Fibroblast of lung (primary cell): Measurements from ENCODE around the gene INTS6L. TPM values are rescaled to one million over a fixed set of nuclear protein-coding genes. Genes with fewer than 3 reads are reported as not detected.

ENCODE experiments used
- DNase-seq, 2 donors: peaks; one replicate each; pipeline versions ENCODE4 v3.0.0 to v3.0.0-alpha.2; 2010; ENCODE audit warnings: low read depth in 2 of 2
- H2AFZ ChIP-seq: 2 replicates; pipeline ENCODE4 v1.5.1; 2012; ENCODE audit warnings: low read length, control low read depth, inconsistent platforms
- H3K27ac ChIP-seq: 2 replicates; pipeline ENCODE4 v1.5.1; 2011; ENCODE audit warnings: low read length, control low read depth; ENCODE audit not compliant: insufficient read depth
- H3K27me3 ChIP-seq: 2 replicates; pipeline ENCODE4 v1.5.1; 2011; ENCODE audit warnings: mild to moderate bottlenecking, low read length; ENCODE audit not compliant: control insufficient read depth, insufficient read depth
- H3K36me3 ChIP-seq: 2 replicates; pipeline ENCODE4 v1.5.1; 2011; ENCODE audit warnings: low read length; ENCODE audit not compliant: control insufficient read depth, insufficient read depth
- H3K4me1 ChIP-seq: 2 replicates; pipeline ENCODE4 v1.5.1; 2011; ENCODE audit warnings: low read length; ENCODE audit not compliant: control insufficient read depth, insufficient read depth; ENCODE audit errors: extremely low read depth
- H3K4me2 ChIP-seq: 2 replicates; pipeline ENCODE4 v1.5.1; 2011; ENCODE audit warnings: low read length, control low read depth; ENCODE audit not compliant: insufficient read depth; ENCODE audit errors: extremely low read depth
- H3K4me3 ChIP-seq, 4 experiments: fragments of 200-600 bp in 1 of 4; sonication (generic) in 1 of 4; replicated peaks in 1 of 4; 2 replicates each; pipeline ENCODE4 v1.5.1; 2011 to 2016; ENCODE audit warnings: low read length in 4 of 4, low read depth in 3 of 4, mild to moderate bottlenecking in 3 of 4, control low read depth in 2 of 4, inconsistent platforms in 1 of 4, mixed read lengths in 1 of 4; ENCODE audit not compliant: insufficient read depth in 1 of 4; ENCODE audit errors: control extremely low read depth in 1 of 4
- H3K79me2 ChIP-seq: 2 replicates; pipeline ENCODE4 v1.5.1; 2012; ENCODE audit warnings: mild to moderate bottlenecking, low read length, inconsistent platforms; ENCODE audit not compliant: control insufficient read depth, insufficient read depth
- H3K9ac ChIP-seq: 2 replicates; pipeline ENCODE4 v1.5.1; 2011; ENCODE audit warnings: mild to moderate bottlenecking, low read length, control low read depth; ENCODE audit not compliant: insufficient read depth
- H3K9me3 ChIP-seq: 2 replicates; pipeline ENCODE4 v1.5.1; 2012; ENCODE audit warnings: low read depth, low read length; ENCODE audit not compliant: control insufficient read depth, insufficient read depth
- H4K20me1 ChIP-seq: 2 replicates; pipeline ENCODE4 v1.5.1; 2011; ENCODE audit warnings: low read length; ENCODE audit not compliant: control insufficient read depth, insufficient read depth; ENCODE audit errors: extremely low read depth
- CTCF ChIP-seq, 2 donors: IDR thresholded peaks in 1 of 2; conservative IDR thresholded peaks in 1 of 2; 1 replicate in 1 of 2; 2 replicates in 1 of 2; pipeline ENCODE4 v1.5.1; 2011 to 2012; ENCODE audit warnings: low read length in 2 of 2, control low read depth in 1 of 2, inconsistent platforms in 1 of 2, low read depth in 1 of 2, mild to moderate bottlenecking in 1 of 2
- EZH2 ChIP-seq: IDR thresholded peaks from 2 replicates; pipeline ENCODE4 v1.5.1; 2012; ENCODE audit warnings: low read length, control low read depth, mild to moderate bottlenecking; ENCODE audit errors: missing control alignments
- polyA plus RNA-seq, 2 donors: library from polyadenylated mRNA; depleted of rRNA in 1 of 2; stranded (reverse) in 1 of 2; unstranded in 1 of 2; fragments of >200 nt; gene quantifications; 2 replicates each; pipeline ENCODE4 v1.2.1, GENCODE V29; 2011 to 2012; ENCODE audit warnings: missing spikeins in 1 of 2
- total RNA-seq: library from RNA; depleted of rRNA; stranded (reverse); fragments of >200 nt; gene quantifications from 2 replicates; pipeline ENCODE4 v1.2.1, GENCODE V29; 2014

INTS6L gene
- total and polyA plus RNA-seq, 2 donors (not counting 1 experiment from before 2014, with no cell fraction given) = 5.1 to 5.7 TPM

- Histone ChIP-seq H3K9ac (no peak overlapping the region), H3K4me1 (no peaks in the 10 kb centered on the region), H4K20me1 (no peaks in the 10 kb centered on the region), H2AFZ (no peak overlapping the region), H3K4me3 (no peak overlapping the region), H3K27ac (no peak overlapping the region), H3K27me3 (no peaks in the 10 kb centered on the region), H3K79me2 (no peaks in the 10 kb centered on the region), H3K9me3 (no peaks in the 10 kb centered on the region), H3K4me2 (no peak overlapping the region), H3K36me3 (no peaks in the 10 kb centered on the region)
- TF ChIP-seq EZH2 (no peak), CTCF (conservative IDR thresholded peaks at IDR 0.05 in 1 of 2, IDR thresholded peaks at IDR 0.05 in 1 of 2; ENCODE audit: low read depth in 1 of 2, low read length in 2 of 2) (no peak)
- DNase-seq = no peak
These were observed 23.5 kb downstream of the INTS6L start for GRCh38 chrX:135543924-135544323.

- Histone ChIP-seq H3K27me3 (no peaks in the 10 kb centered on the region), H3K79me2 (no peaks in the 10 kb centered on the region), H3K4me1 (no peaks in the 10 kb centered on the region), H3K27ac (no peak overlapping the region), H2AFZ (no peak overlapping the region), H4K20me1 (no peaks in the 10 kb centered on the region), H3K4me2 (peak overlapping the region; percentile 13), H3K9ac (no peak overlapping the region), H3K9me3 (no peaks in the 10 kb centered on the region), H3K4me3 (no peak overlapping the region), H3K36me3 (no peaks in the 10 kb centered on the region)
- DNase-seq = no peak
- TF ChIP-seq EZH2 (no peak), CTCF (conservative IDR thresholded peaks at IDR 0.05 in 1 of 2, IDR thresholded peaks at IDR 0.05 in 1 of 2; ENCODE audit: low read depth in 1 of 2, low read length in 2 of 2) (no peak)
These were observed 24.0 kb downstream of the INTS6L start for GRCh38 chrX:135544338-135544948.

GRCh38 chrX:135547767-135548166 lies 27.3 kb downstream of the INTS6L start:
- Histone ChIP-seq H3K79me2 (no peaks in the 10 kb centered on the region), H3K27ac (no peak overlapping the region), H3K36me3 (no peaks in the 10 kb centered on the region), H4K20me1 (no peaks in the 10 kb centered on the region), H3K4me2 (no peak overlapping the region), H3K27me3 (no peaks in the 10 kb centered on the region), H3K4me1 (no peaks in the 10 kb centered on the region), H3K4me3 (no peak overlapping the region), H3K9me3 (no peaks in the 10 kb centered on the region), H2AFZ (no peak overlapping the region), H3K9ac (no peak overlapping the region)
- TF ChIP-seq EZH2 (no peak), CTCF (conservative IDR thresholded peaks at IDR 0.05 in 1 of 2, IDR thresholded peaks at IDR 0.05 in 1 of 2; ENCODE audit: low read depth in 1 of 2, low read length in 2 of 2) (no peak)
- no peak for DNase-seq
